NCI-H1694 (cell line): ENCODE measurements around the gene PAPLN.
"Not testable (repeated sequence)": the region's sequence is repeated elsewhere in the genome, so short reads cannot be mapped to it uniquely, and the experiment has no call there.

Experiments used
- DNase-seq: peaks from one replicate; lab custom pipeline; 2025; lab: John Stamatoyannopoulos, UW

Gene PAPLN

DNA sequence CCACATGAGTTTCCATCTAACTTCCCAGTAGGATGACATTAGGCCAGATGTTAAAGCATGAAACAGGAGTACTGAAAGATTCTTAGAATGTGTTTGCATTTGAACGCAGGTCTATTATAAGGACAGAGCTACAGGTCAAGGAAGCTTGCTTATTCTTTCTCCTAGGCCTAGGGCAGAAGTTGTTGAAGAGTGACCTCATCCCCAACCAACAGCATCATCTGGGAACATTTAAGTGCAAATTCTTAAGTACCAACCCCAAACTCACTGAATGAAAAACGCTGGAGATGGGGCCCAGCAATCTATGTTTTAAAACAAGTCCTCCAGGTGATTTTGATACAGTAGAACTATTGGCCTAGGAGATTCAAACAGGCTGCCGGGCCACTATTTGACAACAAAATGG, 52.4 kb downstream of the PAPLN start:
- no peak for DNase-seq

DNA sequence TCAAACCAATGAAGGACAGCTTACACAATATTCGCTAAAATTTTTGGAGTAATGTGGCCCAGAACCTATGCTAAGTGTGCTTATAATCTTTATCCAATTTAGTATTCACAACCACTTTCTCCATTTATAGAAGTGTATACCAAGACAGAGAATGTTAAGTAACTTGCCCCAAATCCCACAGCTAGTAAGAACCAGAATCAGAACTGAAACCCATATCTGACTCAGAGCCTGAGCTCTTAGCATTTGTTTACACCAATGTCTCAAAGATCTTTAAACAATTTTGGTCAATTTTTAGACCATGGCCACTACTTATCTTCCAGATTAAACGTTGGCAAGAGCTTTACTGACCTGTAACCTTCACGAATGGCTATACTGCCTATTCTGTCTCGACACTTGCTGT, 53.0 kb downstream of the PAPLN start:
- no peak for DNase-seq

DNA sequence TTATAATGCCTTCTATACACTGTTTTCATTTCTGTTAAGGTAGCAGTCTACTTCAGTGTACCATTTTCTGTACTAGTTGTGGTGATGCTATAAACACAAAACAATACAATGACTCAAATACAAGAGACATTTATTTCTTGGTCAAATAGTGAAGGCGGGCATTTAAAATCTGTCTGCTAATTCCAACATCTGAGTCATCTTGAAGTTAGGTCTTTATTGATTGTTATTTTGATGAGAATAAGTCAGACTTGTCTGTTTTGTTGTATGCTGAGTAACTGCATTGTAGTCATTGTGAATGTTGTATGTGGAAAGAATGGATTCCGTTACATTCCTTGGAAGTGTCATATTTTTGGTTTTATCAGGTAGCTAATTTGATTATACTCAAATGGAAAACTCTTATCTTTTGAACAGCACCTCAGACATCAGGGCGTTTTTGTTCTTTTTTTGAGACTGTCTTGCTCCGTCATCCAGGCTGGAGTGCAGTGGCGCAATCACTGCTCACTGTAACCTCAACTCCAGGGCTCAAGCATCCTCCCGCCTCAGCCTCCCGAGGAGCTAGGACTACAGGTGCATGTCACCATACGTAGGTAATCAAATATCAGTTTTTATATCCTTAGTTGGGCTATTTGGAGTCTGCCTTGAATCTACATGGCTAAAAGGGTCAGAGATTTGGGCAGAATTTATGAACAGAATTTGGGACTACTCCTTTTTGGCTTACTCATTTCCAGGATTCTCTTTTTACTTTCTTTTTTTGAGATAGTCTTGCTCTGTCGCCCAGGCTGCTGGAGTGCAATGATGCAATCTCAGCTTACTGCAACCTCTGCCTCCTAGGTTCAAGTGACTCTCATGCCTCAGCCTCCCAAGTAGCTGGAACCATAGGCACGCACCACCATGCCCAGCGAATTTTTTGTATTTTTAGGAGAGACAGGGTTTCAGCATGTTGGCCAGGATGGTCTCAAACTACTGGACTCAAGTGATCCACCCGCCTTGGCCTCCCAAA, 56.8 kb downstream of the PAPLN start:
- no peak for DNase-seq

GRCh38 chr14:73295198-73295796, 58.0 kb downstream of the PAPLN start:
- peak; percentile 95 for DNase-seq

DNA sequence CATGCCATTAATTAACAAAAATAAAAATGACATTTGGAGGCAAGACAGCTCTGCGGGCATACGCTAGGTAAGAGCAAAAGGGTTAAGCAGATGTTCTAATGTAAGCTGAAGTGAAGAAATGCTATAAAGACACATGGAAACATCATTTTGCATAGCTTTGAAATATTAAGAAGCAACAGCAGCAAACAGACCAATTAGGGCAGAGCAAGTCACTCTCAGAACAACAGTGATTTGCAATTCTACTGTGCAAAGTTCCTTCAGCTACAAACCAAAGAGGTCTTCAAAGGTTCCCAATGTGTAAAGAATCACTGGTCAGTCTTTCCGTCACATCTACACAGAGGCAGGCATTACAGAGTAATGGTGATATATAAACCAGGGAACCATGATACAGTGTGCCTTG, 68.2 kb downstream of the PAPLN start:
- DNase-seq, result no peak

GRCh38 chr14:73307261-73307660, 70.0 kb downstream of the PAPLN start:
- no peak for DNase-seq

DNA sequence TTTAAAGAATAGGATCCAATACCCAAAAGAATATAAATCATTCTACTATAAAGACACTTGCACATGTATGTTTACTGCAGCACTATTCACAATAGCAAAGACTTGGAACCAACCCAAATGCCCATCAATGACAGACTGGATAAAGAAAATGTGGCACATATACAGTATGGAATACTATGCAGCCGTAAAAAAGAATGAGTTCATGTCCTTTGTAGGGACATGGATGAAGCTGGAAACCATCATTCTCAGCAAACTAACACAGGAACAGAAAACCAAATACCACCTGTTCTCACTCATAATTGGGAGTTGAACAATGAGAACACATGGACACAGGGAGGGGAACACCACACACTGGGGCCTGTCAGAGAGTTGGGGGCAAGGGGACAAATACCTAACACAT, 71.9 kb downstream of the PAPLN start:
- DNase-seq, result not testable (repeated sequence)

GRCh38 chr14:73311708-73312030, 74.4 kb downstream of the PAPLN start:
- DNase-seq, result no peak

- DNase-seq, result no peak
Measured at GRCh38 chr14:73312687-73313086, 75.4 kb downstream of the PAPLN start.

GRCh38 chr14:73313151-73313550, 75.8 kb downstream of the PAPLN start:
- DNase-seq, result no peak

- no peak for DNase-seq
Measured at GRCh38 chr14:73323896-73324399, 86.6 kb downstream of the PAPLN start.
